ENCODE measurements around the gene LYSMD2. TPM values are rescaled to one million over a fixed set of nuclear protein-coding genes. Genes with fewer than 3 reads are reported as not detected.
A peak's percentile ranks its signal among the peaks of the same experiment; 100 is the strongest.

The LYSMD2 gene
- total RNA-seq, 1 donor from 2014 or later: 20.6 TPM

DNA sequence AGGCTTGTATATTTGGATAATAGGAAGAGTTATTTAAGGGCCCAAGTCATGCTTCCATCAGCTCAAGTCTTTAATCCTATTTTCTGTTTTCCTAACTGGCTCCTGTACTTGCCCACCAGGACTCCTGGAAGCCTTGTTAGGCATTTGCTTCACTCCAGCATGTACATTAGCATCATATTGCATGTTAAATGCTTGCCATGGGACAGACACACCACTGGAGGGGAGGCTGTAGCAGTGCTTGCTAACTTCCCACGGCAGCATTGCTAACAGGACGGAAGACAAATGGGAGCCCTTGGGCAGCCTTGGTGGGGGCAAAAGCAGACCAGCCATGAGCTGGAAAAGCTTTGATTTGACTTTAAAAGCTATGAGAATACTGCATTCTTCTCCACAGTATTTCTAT, 20.0 kb upstream of the LYSMD2 start:
- Histone ChIP-seq H3K36me3 (no peaks in the 10 kb centered on the region), H3K27me3 (no peaks in the 10 kb centered on the region), H3K4me3 (no peak overlapping the region), H3K9me3 (no peaks in the 10 kb centered on the region), H3K27ac (no peak overlapping the region), H3K4me1 (peaks cover 10% of the 10 kb centered on the region)
- ATAC-seq (no peak), DNase-seq (no peak)
- TF ChIP-seq, protein P1, sequence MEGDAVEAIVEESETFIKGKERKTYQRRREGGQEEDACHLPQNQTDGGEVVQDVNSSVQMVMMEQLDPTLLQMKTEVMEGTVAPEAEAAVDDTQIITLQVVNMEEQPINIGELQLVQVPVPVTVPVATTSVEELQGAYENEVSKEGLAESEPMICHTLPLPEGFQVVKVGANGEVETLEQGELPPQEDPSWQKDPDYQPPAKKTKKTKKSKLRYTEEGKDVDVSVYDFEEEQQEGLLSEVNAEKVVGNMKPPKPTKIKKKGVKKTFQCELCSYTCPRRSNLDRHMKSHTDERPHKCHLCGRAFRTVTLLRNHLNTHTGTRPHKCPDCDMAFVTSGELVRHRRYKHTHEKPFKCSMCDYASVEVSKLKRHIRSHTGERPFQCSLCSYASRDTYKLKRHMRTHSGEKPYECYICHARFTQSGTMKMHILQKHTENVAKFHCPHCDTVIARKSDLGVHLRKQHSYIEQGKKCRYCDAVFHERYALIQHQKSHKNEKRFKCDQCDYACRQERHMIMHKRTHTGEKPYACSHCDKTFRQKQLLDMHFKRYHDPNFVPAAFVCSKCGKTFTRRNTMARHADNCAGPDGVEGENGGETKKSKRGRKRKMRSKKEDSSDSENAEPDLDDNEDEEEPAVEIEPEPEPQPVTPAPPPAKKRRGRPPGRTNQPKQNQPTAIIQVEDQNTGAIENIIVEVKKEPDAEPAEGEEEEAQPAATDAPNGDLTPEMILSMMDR (IDR thresholded peaks at IDR 0.05): no peak
- intact Hi-C loops (cut with DNase I): no loop called here

DNA sequence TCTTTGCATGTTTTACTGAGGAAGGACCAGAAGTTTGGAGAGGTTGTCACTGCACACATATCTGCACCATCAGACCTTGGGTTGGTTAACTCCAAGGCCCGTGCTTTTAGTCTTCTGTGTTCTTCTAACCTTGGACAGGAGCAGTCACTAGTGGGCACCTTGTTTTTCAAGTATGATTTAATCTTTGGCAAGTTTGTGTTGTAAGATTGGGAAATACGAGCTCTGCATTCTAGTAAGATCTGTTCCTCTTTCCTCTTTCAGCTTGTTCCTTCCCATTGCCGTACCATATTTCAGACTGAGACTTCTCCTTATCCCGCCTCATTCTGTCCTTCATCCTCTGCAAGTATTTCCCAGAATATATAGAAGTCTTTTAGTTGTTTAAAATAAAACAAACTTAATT, 19.0 kb upstream of the LYSMD2 start:
- H3K27ac ChIP-seq: no peak overlapping the region
- TF ChIP-seq, protein P1 (IDR thresholded peaks at IDR 0.05): no peak
- intact Hi-C loops (cut with DNase I): no loop called here
- no peaks in the 10 kb centered on the region for H3K36me3 ChIP-seq
- no peak for DNase-seq
- no peak overlapping the region for H3K4me3 ChIP-seq
- peaks cover 14% of the 10 kb centered on the region for H3K4me1 ChIP-seq
- H3K9me3 ChIP-seq: no peaks in the 10 kb centered on the region
- ATAC-seq: peak; percentile 58
- H3K27me3 ChIP-seq: no peaks in the 10 kb centered on the region

DNA sequence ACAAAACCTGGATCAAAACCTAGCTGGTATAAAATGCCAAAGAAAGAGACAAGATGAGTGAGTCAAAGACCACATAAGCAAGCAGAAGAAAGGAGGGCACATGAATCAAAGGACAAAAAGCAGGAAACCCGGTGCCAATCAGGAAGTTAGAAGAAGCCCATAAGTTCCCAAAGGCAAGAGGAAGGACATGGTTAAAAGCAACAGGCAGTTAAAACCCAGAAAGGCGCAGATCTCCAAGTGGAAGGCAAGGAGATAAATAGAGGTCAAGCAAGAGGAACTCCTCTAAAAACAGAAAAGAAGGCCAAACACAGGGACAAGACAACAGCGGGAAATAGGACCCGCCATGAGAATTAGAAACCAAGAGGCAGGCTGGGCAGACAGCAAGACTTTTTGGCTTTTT, 18.3 kb upstream of the LYSMD2 start:
- DNase-seq (no peak), ATAC-seq (no peak)
- H3K27me3 ChIP-seq: no peaks in the 10 kb centered on the region
- intact Hi-C loops (cut with DNase I): no loop called here
- H3K27ac ChIP-seq: no peak overlapping the region
- no peaks in the 10 kb centered on the region for H3K9me3 ChIP-seq
- no peak overlapping the region for H3K4me3 ChIP-seq
- peaks cover 17% of the 10 kb centered on the region for H3K4me1 ChIP-seq
- no peaks in the 10 kb centered on the region for H3K36me3 ChIP-seq
- TF ChIP-seq, protein P1 (IDR thresholded peaks at IDR 0.05): no peak

DNA sequence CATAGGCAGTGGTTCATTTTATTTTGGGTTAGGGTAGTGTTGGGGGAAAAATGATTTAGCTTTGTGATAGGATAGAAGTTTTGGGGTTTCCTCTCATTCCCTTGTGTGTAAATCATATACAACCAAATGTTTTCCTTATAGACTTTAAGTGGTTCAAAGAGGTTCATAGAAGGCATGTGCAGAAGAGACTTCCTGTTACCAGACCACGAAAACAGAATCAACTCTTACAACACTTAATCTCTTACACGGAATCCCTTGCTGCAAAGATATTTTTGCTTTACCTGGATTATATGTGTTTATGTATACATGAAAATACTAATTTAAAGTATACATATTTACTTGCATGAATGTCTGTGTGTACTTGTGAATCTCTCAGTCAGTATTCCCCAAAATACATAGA, 16.8 kb upstream of the LYSMD2 start:
- ATAC-seq (no peak), DNase-seq (no peak)
- intact Hi-C loops (cut with DNase I): no loop called here
- Histone ChIP-seq H3K4me3 (no peak overlapping the region), H3K27ac (no peak overlapping the region), H3K36me3 (no peaks in the 10 kb centered on the region), H3K4me1 (peaks cover 18% of the 10 kb centered on the region), H3K9me3 (no peaks in the 10 kb centered on the region), H3K27me3 (no peaks in the 10 kb centered on the region)
- TF ChIP-seq, protein P1 (IDR thresholded peaks at IDR 0.05): no peak

DNA sequence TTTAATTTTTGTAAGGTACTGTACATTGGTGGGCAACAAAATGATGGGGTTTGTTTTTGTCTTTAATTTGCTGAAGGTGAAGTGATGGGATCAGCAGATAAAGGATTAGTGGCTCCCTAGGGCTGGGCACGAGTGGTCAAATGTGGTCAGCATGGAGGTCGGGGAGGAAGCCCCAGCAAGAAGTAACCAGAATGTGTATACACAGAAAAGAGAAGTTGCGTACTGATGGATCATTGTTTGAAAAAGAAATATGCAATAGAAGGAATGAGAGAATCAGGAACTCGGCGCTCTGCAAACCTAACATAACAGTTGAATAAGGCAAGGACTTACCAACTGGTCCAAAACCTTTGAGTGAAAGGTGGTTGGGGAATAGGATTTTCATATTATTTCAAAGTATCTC, 15.4 kb upstream of the LYSMD2 start:
- no peak overlapping the region for H3K27ac ChIP-seq
- intact Hi-C loops (cut with DNase I): no loop called here
- no peaks in the 10 kb centered on the region for H3K36me3 ChIP-seq
- peak; percentile 39 for ATAC-seq
- H3K9me3 ChIP-seq: no peaks in the 10 kb centered on the region
- H3K27me3 ChIP-seq: no peaks in the 10 kb centered on the region
- no peak overlapping the region for H3K4me3 ChIP-seq
- DNase-seq: no peak
- peaks cover 15% of the 10 kb centered on the region for H3K4me1 ChIP-seq
- TF ChIP-seq, protein P1 (IDR thresholded peaks at IDR 0.05): no peak

Measured in upper lobe of right lung (tissue), 1 donor.